22Rv1 (cell line): Measurements from ENCODE around the gene ZNF837.

ENCODE experiments used
- H3K27ac ChIP-seq: fragments of 450-650 bp; 2 replicates; pipeline ENCODE4 v1.5.1; 2017
- CTCF ChIP-seq: fragments of 450-650 bp; IDR thresholded peaks from 2 replicates; pipeline ENCODE4 v1.5.1; 2017; ENCODE audit warnings: mild to moderate bottlenecking
- ZFX ChIP-seq: fragments of 450-650 bp; IDR thresholded peaks from 2 replicates; pipeline ENCODE4 v1.6.1; 2017; ENCODE audit warnings: antibody characterized with exemption, borderline replicate concordance

ZNF837 gene

GRCh38 chr19:58364146-58364545 is 16.7 kb downstream of the ZNF837 start:
- H3K27ac ChIP-seq = 0 out of 2 replicates have a peak overlapping the region, but pooled peaks have one; percentile 99
- TF ChIP-seq ZFX = no peak
- no peak for TF ChIP-seq CTCF

GRCh38 chr19:58362272-58362994 is 18.4 kb downstream of the ZNF837 start, which contains the start of gene ZNF497:
Gene ZNF497 (minus strand): TSS chr19:58362751. CDS start chr19:58357635, 5,116 bp downstream.
- TF ChIP-seq CTCF (no peak), ZFX (no peak)
- H3K27ac ChIP-seq = peak within 1 kb of the TSS; percentile 99

GRCh38 chr19:58361900-58362271 is 18.9 kb downstream of the ZNF837 start:
- TF ChIP-seq ZFX (no peak), CTCF (no peak)
- peak overlapping the region; percentile 99 for H3K27ac ChIP-seq

DNA sequence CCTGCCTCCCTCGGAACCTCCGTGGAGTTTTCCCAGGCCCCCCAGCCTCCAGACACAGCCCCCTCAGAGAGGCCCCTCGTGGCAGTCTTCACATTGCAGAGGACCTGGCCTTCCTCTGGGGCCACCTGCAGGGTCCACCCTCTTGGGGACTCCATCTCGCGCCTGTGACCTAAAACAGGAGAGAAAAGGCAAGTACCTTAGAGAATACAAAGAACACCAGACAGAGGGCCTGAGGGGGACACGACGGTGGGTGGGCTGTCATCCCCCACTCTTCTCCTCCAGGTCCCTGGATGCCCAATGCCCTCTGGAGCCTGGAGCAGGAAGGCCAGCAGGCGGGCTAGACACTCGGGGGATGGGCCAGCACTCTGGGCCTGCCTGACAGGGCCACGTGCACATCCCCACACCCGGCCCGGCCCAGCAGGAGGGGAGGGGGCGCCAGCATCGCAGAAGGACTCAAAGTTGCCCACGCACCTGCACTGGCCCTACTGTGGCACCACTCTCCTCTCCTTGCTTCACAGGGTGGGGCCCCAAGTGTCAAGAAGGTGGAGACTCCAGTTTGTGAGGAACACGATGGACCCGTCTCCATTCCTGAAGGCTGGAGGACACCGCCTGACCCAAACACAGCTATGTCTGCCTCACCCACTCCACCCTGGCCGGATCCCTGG is 23.2 kb downstream of the ZNF837 start:
- TF ChIP-seq ZFX (no peak), CTCF (no peak)
- no peak overlapping the region for H3K27ac ChIP-seq

- H3K27ac ChIP-seq = no peak overlapping the region
- TF ChIP-seq CTCF (no peak), ZFX (no peak)
Measured at GRCh38 chr19:58356766-58357480, 23.9 kb downstream of the ZNF837 start.

DNA sequence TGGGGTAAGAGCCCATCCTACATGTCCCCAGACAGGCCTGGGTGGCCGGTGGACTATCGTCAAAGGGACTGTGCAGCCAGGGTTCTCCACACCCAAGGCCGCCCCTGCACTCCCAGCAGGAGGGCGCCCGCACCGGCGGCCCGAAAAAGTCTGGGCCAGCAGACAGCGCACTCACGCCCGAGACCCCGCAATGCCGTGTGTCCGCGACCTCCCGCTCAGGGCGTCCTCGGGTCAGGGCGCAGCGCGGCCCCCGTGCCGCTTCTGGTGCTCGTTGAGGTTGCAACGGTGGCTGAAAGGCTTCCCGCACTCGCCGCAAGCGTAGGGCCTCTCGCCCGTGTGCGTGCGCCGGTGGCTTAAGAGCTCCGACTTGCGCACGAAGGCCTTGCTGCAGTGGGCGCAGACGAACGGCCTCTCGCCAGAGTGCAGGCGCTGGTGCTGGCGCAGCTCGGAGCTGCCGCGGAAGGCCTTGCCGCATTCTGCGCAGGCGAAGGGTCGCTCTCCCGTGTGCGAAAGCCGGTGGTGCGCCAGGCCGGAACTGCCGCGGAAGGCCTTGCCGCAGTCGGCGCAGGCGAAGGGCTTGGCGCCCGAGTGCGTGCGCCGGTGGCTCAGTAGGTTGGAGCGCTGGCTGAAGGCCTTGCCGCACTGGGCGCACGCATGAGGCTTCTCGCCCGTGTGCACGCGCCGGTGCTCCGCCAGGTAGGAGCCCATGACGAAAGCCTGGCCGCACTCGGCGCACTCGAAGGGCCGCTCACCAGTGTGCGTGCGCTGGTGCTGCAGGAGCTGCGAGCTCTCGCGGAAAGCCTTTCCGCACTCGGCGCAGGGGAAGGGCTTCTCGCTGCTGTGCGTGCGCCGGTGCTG is 24.7 kb downstream of the ZNF837 start:
- no peak for TF ChIP-seq ZFX
- no peak for TF ChIP-seq CTCF

More for the DNA sequence above, 24.7 kb downstream of the ZNF837 start:
- H3K27ac ChIP-seq = no peak overlapping the region
